Upper lobe of left lung (tissue), 6 donors: ENCODE data around the gene NAGLU. TPM values are rescaled to one million over a fixed set of nuclear protein-coding genes. Genes with fewer than 3 reads are reported as not detected.

Experiments
- ATAC-seq, 2 donors: fragments of 200-7000 bp; cut with Tn5 transposase; one replicate each; pipeline ENCODE4 v1.9.1; 2022; ENCODE audit warnings: mild to moderate bottlenecking in 2 of 2, moderate library complexity in 2 of 2; ENCODE audit not compliant: low FRiP score in 2 of 2
- DNase-seq, 2 donors: peaks; one replicate each; pipeline ENCODE4 v3.0.0-alpha.2; 2019 to 2020
- H3K27ac ChIP-seq, 4 donors: fragments of 200-600 bp; sonication (generic); one replicate each; pipeline ENCODE4 v1.5.1; 2016 to 2019
- H3K27me3 ChIP-seq, 4 donors: fragments of 200-600 bp; sonication (generic); one replicate each; pipeline ENCODE4 v1.5.1; 2017 to 2019
- H3K36me3 ChIP-seq, 4 donors: fragments of 200-600 bp; sonication (generic); one replicate each; pipeline ENCODE4 v1.5.1; 2016 to 2019
- H3K4me1 ChIP-seq, 4 donors: fragments of 200-600 bp; sonication (generic); one replicate each; pipeline ENCODE4 v1.5.1; 2018 to 2019
- H3K4me3 ChIP-seq, 4 donors: fragments of 200-600 bp; sonication (generic); one replicate each; pipeline ENCODE4 v1.5.1; 2017 to 2019; ENCODE audit warnings: mild to moderate bottlenecking in 2 of 4, moderate library complexity in 1 of 4
- H3K9me3 ChIP-seq, 4 donors: fragments of 200-600 bp; sonication (generic); one replicate each; pipeline ENCODE4 v1.5.1; 2018 to 2019
- EP300 ChIP-seq, 4 donors: sonication (generic); formaldehyde crosslinking; IDR thresholded peaks; one replicate each; pipeline ENCODE4 v1.5.1; 2017; ENCODE audit warnings: antibody characterized with exemption in 4 of 4, control low read depth in 2 of 4
- POLR2A ChIP-seq, 4 donors: fragments of 450-650 bp; IDR thresholded peaks; one replicate each; pipeline ENCODE4 v1.5.1; 2016 to 2017; ENCODE audit warnings: antibody characterized with exemption in 4 of 4, mild to moderate bottlenecking in 2 of 4
- POLR2AphosphoS5 ChIP-seq, 2 donors: sonication (generic); formaldehyde crosslinking; IDR thresholded peaks; one replicate each; pipeline ENCODE4 v1.5.1; 2017; ENCODE audit warnings: antibody characterized with exemption in 2 of 2
- WGBS, 2 donors: methylation state at CpG; one replicate each; pipeline ENCODE4 v1.1.5; 2017 to 2018; 5-methylcytosine and 5-hydroxymethylcytosine counted together
- total RNA-seq, 6 donors: library from RNA; depleted of rRNA in 4 of 6; stranded (reverse); fragments of >200 nt in 4 of 6; gene quantifications; one replicate each; pipeline versions ENCODE4 v1.1.0 to v1.2.1, GENCODE V29; 2016 to 2021
- TF ChIP-seq, protein P1 (sequence below), 6 experiments: fragments of 450-650 bp in 4 of 6; fragments of 200-600 bp in 2 of 6; sonication (generic) in 2 of 6; IDR thresholded peaks; one replicate each; pipeline ENCODE4 v1.5.1; 2016 to 2019; ENCODE audit warnings: antibody characterized with exemption in 6 of 6
- donor health status: DM: no; HTN: no; CAD: no; lungs with moderate emphysema.
- donor health status: DM: no; HTN: yes; CAD: no; lungs with severe emphysema.

The NAGLU gene
- total RNA-seq, 6 donors from 2014 or later: 36.7 to 97.4 (median 68.4) TPM

DNA sequence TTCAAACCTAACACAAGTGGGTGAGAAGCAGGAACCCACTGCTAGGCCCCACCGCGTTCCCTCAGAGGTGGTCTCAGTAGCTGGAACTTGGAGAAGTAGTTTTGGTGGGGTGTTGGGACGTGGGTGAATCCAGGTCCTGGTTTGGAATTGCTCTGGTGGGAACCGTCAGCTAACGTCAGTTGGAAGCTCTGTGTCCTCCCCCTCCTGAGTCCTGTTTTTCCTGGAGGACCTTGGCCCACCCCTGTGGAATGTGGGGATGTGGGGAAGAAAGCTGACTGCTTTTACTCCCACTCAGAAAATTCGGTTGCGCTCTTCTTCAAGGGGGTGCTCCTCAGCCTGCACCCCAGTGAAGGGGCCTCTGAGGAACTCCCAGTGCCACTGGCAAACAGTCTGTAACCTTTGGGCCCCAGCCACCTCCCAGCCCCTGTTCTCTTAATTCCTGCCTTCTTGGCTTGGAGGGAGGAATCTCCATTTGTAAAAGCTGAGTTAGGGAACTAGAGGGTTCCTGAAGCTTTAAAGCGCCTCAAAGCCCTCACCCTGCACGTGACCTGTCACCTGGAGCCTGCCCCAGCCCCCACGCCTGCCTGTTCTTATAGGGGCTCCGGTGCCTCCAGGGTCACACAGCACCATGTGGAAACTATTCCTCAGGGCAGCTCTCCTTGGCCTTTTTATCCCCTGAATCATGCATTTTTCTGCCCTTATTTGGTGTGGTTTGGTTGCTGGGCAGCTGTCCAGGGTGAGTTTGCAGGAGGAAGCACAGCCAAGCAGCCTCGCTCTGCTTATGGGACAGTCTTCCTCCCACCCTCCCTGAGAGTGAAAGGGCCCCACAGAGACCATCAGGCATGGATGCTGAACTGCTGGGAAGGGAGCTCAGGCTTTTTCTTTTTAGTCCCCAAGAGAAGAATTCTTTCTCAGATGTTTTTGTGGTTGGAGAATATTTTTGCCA lies 16.2 kb upstream of the NAGLU start:
- ATAC-seq: peak; percentile 75 to 80
- 36 to 40% methylated on average over 9 to 12 of the region's 12 CpGs for WGBS, 2 donors
- Histone ChIP-seq H3K27ac (peak overlapping the region; percentile 84 to 92 (median 90)), H3K4me3 (no peak overlapping the region), H3K9me3 (no peaks in the 10 kb centered on the region), H3K4me1 (peaks cover 67 to 70% (median 70%) of the 10 kb centered on the region in 4 donors), H3K27me3 (no peaks in the 10 kb centered on the region), H3K36me3 (peaks cover 0 to 40% (median 25%) of the 10 kb centered on the region in 4 donors)
- TF ChIP-seq, protein P1, sequence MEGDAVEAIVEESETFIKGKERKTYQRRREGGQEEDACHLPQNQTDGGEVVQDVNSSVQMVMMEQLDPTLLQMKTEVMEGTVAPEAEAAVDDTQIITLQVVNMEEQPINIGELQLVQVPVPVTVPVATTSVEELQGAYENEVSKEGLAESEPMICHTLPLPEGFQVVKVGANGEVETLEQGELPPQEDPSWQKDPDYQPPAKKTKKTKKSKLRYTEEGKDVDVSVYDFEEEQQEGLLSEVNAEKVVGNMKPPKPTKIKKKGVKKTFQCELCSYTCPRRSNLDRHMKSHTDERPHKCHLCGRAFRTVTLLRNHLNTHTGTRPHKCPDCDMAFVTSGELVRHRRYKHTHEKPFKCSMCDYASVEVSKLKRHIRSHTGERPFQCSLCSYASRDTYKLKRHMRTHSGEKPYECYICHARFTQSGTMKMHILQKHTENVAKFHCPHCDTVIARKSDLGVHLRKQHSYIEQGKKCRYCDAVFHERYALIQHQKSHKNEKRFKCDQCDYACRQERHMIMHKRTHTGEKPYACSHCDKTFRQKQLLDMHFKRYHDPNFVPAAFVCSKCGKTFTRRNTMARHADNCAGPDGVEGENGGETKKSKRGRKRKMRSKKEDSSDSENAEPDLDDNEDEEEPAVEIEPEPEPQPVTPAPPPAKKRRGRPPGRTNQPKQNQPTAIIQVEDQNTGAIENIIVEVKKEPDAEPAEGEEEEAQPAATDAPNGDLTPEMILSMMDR (IDR thresholded peaks at IDR 0.05): no peak
- TF ChIP-seq EP300 (IDR thresholded peaks at IDR 0.05): no peak
- no peak for TF ChIP-seq POLR2A (IDR thresholded peaks at IDR 0.05)
- peak; percentile 37 to 43 for TF ChIP-seq POLR2AphosphoS5 (IDR thresholded peaks at IDR 0.05)
- peak; percentile 75 to 80 for DNase-seq

DNA sequence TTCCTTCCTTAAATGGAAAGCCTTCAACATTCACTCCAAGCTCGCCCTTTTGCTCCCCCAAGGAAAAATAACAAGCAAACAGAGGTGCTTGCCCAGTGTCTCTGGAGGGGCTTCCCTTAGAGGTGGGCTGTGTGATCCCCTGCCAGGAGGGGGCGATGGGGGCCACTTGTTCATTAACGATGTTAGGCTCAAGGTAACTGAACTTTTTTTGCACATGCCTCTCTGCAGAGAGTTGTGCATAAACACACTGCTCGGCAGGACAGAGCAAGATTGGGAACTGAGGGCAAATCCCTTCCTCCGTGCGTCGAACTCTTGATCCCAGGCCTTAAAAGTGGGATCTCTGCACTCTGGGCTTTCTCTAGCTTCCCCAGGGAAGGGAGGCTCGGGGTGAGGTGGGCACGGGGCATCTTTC lies 15.5 kb upstream of the NAGLU start:
- 57 to 61% methylated on average over 4 to 9 of the region's 9 CpGs for WGBS, 2 donors
- H3K9me3 ChIP-seq: no peaks in the 10 kb centered on the region
- no peak overlapping the region for H3K4me3 ChIP-seq
- H3K4me1 ChIP-seq: peaks cover 69 to 73% (median 70%) of the 10 kb centered on the region in 4 donors
- H3K27me3 ChIP-seq: no peaks in the 10 kb centered on the region
- DNase-seq (no peak), ATAC-seq (no peak)
- TF ChIP-seq, protein P1 (IDR thresholded peaks at IDR 0.05): peak in 1 of 6 experiments; percentile 6
- no peak for TF ChIP-seq POLR2AphosphoS5 (IDR thresholded peaks at IDR 0.05)
- H3K27ac ChIP-seq: peak overlapping the region; percentile 84 to 92 (median 90)
- H3K36me3 ChIP-seq: peaks cover 0 to 37% (median 20%) of the 10 kb centered on the region in 4 donors

DNA sequence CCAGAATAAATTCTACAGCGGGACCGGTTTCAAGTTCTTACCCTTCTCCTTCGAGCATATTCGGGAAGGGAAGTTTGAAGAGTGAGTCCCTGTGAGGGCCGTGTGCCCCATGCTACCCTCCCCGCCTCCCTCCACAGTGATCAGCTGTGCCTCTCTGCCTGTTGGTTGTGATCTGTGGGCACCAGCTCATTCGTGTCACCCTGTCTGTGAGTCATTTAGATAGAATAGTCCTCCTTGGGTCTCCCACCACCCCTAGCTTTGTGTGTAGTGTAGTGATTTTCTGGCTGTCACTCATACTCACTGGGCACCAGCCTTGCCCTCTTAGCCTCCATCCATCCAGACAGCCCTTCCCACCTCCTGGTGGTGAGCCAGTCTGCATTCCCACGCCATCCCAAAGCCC lies 15.0 kb upstream of the NAGLU start:
- Histone ChIP-seq H3K27ac (peak overlapping the region; percentile 84 to 92 (median 90)), H3K36me3 (peaks cover 0 to 37% (median 18%) of the 10 kb centered on the region in 4 donors), H3K4me1 (peaks cover 69 to 74% (median 74%) of the 10 kb centered on the region in 4 donors), H3K27me3 (no peaks in the 10 kb centered on the region), H3K9me3 (no peaks in the 10 kb centered on the region), H3K4me3 (no peak overlapping the region)
- ATAC-seq (no peak), DNase-seq (no peak)
- 56 to 73% methylated on average over 8 of the region's 8 CpGs for whole genome bisulfite sequencing, 2 donors
- TF ChIP-seq EP300 (IDR thresholded peaks at IDR 0.05) (no peak), POLR2AphosphoS5 (IDR thresholded peaks at IDR 0.05) (no peak), POLR2A (IDR thresholded peaks at IDR 0.05) (no peak)
- TF ChIP-seq, protein P1 (IDR thresholded peaks at IDR 0.05): no peak

DNA sequence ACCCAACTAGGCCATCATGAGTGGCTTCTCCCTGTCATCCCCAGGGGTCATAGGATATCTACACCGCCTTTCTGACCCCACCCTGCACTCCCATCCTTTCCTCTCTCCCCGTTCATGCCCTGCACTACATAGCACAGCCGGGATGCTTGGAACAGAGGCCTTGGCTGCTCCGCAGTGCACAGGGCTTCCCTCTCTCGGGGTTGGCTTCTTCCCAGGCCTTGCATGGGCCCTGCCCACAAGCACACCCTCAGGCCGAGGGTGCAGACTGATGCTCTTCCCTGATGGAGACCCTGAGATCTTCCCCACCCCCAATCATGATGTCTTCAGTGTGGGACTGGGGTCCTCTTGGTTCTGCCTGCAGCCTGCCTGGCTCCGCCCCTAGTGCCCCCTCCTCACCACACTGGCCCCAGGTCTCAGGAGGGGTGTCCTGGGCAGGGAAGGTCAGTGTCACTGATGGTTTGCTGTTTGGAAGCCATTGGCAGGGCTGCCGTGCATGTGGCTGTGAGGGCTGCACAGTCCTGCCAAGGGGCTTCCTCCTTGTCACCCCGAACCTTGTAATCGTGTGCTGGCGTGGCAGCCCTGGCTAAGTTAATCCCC lies 14.3 kb upstream of the NAGLU start:
- Histone ChIP-seq H3K4me3 (no peak overlapping the region), H3K27me3 (no peaks in the 10 kb centered on the region), H3K27ac (peak overlapping the region; percentile 84 to 92 (median 90)), H3K4me1 (peaks cover 63 to 76% (median 73%) of the 10 kb centered on the region in 4 donors), H3K9me3 (no peaks in the 10 kb centered on the region), H3K36me3 (peaks cover 0 to 31% (median 18%) of the 10 kb centered on the region in 4 donors)
- WGBS, 2 donors: 63 to 75% methylated on average over 9 to 10 of the region's 11 CpGs
- DNase-seq: no peak
- ATAC-seq: no peak
- TF ChIP-seq, protein P1 (IDR thresholded peaks at IDR 0.05): no peak
- no peak for TF ChIP-seq POLR2A (IDR thresholded peaks at IDR 0.05)
- no peak for TF ChIP-seq POLR2AphosphoS5 (IDR thresholded peaks at IDR 0.05)
- no peak for TF ChIP-seq EP300 (IDR thresholded peaks at IDR 0.05)
